ENCODE results near the gene SYCE3.
"Not testable (repeated sequence)": the region's sequence is repeated elsewhere in the genome, so short reads cannot be mapped to it uniquely, and the experiment has no call there.

Gene SYCE3

DNA sequence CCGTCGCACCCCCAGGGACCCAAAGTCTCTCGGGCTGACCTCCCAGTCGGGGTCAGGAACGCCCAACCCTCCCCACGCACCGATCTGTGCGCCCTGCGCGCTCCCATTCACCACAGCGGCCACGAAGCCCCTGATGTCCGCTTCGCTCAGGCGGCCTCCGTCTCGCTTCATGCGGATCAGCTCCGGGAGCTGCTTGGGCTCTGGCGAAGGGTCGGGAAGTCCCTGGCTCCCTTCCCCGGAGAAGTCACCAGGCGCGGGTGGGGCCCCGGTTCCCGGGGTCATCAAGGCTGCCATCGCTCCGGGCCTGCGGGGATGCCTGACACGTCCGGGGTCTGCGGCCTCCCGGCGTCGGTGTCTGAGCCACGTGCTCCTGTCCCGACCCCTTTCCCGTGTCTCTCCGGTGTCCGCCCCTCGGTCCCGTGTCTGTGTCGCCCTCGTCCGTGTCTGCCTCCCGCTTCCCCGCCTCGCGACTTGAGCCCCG, 33.3 kb downstream of the SYCE3 start:
- DNase-seq = no peak

- DNase-seq = no peak
Measured at GRCh38 chr22:50528682-50529415, 33.9 kb downstream of the SYCE3 start.

DNA sequence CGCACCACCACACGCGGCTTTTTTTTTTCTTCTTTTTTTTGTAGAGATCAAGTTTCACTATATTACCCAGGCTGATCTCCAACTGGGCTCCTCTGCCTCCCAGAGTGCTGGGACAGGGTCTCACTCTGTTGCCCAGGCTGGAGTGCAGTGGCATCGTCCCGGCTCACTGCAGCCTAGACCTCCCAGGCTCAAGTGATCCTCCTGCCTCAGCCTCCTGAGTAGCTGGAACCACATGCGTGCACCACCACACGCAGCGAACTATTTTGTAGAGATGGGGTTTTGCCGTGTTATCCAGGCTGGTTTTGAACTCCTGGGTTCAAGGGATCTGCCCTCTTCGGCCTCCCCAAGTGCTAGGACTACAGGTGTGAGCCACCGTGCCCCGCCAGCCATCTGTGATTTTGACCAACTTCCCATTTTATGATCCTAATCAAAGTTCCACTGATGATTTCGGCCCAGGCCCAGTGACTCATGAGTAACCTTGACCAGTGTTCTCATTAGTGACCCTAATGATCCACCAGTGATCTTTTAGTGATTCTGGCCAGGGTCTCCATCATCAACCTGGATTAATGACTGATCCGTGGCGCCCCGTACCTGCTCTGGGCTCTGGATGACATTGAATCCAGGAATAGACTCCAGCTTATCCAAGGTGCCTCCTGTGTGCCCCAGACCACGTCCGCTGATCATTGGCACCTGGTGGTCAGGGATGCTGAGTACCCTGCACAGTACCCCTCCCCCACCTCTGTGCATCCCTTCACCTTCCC, 34.6 kb downstream of the SYCE3 start:
- DNase-seq = no peak

DNA sequence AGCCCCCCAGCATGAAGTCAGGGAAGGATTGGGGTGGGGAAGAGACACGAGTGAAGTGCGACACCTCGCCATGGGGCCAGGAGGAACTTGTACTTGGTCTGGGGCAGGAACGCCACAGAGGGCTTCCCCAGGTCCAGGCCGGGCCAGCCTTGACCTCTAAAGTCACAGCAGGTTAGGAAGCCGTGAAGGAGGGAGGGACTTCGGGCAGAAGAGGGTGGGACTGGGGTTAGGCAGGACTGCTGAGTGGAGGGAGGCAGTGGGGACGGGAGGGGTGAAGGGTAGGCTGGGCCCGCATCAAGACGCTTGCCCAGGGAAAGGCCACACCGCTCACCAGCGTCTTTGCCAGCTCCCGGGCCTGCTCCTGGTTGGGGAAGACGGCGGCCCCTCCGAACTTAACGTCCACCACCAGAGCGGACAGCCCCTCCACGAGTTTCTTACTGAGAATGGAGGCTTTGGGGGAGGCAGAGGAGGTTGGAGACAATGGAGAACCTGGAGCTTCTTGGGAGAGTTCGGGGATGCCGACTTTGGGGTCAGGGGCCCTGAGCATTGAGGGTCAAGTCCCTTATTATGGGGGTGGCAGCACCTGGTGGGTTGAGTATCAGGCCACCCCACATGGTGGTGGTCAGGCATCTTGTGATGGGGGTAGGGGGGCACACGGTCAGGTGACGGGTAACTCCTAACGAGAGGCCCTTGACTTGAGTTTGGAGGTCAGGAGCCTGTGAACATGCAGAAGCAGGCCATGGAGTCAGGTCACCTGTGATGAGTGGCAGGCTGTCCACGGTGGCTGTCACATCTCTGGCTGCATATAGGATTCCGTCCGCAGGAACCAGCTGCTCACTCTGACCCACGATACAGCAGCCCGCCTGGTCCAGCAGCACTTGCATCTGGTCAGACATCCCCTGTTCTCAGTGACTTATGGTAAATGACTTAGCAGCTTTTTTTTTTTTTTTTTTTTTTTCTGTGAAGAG, 35.6 kb downstream of the SYCE3 start:
- peak; percentile 61 for DNase-seq

DNA sequence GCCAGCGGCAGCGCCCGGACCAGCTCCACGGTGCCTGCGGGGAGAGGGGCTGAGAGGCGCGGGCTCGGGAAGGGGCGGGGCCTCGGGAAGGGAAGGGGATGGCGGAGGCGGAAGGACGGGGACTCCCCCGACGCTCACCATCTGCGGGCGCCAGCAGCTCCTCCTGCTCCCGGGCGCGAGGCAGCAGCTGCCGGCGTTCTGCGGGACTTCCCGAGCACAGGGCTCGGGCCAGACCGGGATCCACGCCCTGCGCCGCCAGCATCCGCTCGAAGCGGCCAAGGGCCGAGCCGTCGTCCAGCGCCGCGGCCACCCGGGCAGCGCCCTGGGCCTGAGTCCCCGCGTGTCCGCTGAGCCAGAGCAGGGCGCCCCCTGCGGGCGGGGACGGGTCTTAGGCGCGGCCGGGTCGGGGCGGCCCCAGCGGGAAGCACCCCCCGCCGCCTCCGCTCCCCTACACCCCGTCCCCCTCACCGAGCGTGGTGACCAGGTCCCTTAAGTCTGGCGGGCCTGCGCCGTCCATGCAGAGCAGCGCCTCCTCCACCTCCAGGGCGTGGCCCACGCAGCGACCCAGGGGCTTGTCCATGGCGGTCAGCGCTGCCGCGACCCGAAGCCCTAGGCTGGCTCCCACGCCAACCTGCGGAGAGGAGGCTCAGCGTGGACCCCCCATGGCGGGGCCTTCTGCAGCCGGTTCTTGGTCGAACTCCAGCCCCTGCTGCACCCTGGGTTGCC, 36.4 kb downstream of the SYCE3 start:
- DNase-seq = peak; percentile 86

DNA sequence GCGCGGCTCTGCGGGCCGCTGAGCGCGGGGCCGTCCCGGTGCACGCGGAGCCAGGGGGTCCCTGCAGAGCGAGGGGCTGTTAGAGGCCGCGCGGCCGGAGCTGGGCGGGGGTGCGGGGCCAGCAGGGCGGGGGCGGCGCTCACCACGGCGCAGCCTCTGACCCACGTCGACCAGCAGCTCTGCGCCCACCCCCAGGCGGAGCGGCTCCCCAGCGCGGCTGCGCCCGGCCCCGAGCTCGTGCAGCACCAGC, 36.9 kb downstream of the SYCE3 start:
- no peak for DNase-seq

GRCh38 chr22:50525104-50525857, 37.4 kb downstream of the SYCE3 start, which contains the start of gene SCO2:
Gene SCO2, minus strand, starts transcription at chr22:50525598. Its CDS starts 1,187 bp downstream, at chr22:50524411.
- DNase-seq = peak; percentile 98

DNA sequence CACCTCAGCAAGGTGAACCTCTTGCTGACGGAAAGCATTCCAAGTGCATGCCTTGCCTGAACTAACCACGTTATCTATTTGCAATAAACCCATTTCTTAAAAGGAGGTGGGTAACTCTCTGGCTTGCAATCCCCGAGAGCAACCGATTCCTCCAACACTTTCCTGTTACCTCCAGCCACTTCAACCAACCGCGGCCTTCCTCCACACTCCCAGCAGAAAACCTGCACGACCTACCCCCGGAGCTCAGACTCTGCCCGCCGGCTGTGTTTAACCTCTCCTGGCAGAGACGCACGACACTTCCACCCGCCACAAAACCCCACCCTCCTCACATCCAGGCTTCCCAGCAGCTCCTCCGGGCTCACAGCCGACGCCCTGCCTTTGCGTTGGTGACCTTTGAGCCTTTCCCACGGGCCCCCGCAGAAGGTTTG, 38.0 kb downstream of the SYCE3 start:
- no peak for DNase-seq

DNA sequence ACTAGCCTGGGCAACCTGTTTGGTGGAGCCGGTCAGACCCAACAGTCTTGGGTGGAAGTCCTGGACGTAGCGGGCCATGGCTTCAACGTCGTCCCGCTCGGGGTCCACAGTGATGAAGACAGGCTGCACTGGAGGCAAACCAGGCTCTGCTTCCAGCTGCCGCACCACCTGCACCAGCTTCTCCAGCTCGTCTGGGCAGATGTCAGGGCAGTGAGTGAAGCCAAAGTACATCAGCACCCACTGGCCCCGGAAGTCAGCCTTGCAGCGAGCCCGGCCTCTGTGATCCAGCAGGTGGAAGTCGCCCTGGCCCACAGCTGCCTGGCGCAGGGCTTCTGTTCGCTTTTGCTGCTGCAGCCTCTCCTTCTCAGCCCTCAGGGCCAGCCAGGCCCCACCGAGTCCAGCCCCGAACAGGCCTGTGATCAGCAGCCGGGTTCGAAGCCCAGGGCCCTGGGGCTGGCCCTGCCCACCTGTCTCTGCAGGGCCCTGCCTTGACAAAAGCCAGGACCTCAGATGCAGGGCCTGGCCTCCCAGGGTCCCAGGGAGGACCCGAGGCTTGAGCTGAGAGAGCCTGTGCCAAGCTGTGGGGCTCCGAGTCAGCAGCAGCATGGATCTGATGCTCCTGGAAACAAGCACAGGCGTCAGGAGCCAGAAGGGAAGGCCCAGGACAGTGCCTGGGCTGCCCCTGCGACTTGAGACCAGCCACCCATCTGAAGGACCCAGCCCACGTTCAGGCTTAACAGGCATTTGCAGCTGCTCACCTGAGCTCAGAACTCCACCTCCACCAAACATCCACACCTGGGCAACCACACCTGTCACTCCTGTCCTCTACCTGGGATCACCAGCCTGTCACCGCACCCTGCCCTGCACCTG, 38.7 kb downstream of the SYCE3 start:
- DNase-seq = no peak

DNA sequence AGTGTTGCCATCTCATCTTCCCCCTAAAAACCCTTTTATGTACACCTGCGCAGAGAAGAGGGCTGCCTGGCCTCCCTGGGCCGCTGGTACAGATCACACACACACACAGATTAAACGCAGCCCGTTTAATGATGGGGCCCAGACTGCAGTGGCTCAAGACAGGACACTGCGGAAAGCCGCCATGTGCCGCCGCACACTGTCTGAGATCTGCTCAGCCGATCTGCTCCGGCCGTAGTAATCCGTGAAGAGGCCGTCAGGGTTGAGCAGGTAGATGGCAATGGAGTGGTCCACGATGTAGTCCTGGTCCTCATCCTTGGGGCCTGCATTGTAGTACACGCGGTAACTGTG, 39.3 kb downstream of the SYCE3 start:
- no peak for DNase-seq

- DNase-seq = no peak
Measured at GRCh38 chr22:50522806-50523438, 39.8 kb downstream of the SYCE3 start.

DNA sequence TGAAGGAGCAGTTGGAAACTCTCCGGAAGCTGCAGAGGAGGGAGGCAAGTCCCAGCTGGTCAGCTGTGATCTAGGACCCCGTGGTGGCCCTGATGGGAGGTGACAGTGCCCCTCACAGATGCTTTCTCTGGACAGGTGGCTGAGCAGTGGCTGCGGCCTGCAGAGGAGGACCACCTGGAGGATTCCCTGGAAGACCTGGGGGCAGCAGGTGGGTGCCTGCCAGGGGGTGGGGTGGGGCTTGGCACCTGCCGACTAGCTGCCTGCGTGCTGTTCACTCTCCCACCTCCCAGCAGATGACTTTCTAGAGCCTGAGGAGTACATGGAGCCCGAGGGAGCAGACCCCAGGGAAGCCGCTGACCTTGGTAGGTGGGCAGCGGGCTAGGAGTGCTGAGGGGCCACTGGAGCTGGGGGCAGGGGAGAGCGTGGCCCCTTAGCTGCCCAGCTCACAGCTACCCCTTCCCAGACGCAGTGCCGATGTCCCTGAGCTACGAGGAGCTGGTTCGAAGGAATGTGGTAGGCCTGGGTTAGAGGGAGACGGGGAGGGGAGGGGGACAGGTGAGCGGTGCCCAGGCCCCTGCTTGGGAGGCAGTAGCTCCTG, 40.4 kb downstream of the SYCE3 start:
- DNase-seq = no peak

DNA sequence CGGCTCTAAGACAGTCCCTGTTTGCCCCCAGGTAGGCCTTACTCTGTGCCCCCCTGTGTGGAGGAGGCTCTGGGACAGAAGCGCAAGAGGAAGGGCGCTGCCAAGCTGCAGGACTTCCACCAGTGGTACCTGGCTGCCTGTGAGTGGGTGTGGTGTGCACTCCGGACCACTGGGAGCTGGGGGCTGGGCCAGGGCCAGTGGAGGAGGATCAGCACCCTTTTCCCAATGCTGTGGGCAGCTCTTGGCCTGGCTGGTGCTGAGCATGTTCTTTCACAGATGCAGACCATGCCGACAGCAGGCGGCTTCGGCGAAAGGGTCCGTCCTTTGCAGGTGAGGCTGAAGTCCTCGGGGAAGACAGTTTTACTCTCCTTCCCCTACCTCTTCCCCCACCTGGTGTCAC, 41.0 kb downstream of the SYCE3 start:
- DNase-seq = no peak

DNA sequence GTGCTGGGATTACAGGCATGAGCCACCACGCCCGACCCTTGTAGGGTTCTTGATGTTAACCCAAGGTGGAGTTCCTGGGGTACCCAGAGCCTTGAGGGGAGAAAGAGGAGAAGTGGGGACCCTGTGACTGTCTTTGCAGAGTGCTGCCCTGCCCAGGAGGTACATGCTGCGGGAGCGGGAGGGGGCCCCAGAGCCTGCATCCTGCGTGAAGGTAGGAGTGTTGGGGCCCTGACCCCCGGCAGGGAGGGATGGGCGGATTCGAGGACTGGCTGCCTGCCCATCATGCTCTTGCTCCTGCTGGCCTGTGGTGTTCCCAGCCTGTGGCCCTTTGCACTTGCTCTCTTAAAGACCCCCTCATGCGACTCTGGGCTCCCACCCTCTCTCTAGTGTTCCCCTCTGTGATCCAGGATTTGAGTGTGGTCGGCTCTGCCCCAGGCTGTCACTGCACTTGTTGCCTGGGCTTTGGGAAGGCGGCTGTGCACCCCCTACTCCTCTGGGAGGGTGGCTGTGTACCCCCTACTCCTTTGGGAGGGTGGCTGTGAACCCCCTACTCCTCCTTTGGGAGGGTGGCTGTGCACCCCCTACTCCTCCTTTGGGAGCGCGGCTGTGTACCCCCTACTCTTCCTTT, 41.8 kb downstream of the SYCE3 start:
- DNase-seq = no peak

- not testable (repeated sequence) for DNase-seq
Measured at GRCh38 chr22:50520184-50520583, 42.5 kb downstream of the SYCE3 start.

- no peak for DNase-seq
Measured at GRCh38 chr22:50519151-50519550, 43.6 kb downstream of the SYCE3 start.

DNA sequence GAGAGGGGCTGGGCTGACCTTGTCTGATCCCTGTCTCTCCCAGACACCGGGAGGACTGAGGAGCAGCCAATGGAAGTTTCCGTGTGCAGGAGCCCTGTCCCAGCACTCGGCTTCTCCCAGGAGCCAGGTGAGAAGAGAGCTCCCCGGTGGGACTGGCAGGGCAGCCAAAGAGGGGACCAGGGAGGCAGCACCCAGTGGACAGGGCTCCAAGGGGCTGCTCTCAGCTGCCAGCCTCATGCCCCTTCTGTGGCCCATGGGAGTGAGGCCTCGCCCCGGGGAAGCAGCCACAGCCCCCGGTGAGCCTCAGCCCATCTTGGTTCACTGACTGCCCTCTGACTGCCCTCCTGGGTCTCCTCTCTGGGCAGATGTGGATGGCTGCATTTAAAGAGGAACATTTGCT, 44.1 kb downstream of the SYCE3 start:
- no peak for DNase-seq

GRCh38 chr22:50517495-50518260, 45.0 kb downstream of the SYCE3 start:
- DNase-seq = no peak

DNA sequence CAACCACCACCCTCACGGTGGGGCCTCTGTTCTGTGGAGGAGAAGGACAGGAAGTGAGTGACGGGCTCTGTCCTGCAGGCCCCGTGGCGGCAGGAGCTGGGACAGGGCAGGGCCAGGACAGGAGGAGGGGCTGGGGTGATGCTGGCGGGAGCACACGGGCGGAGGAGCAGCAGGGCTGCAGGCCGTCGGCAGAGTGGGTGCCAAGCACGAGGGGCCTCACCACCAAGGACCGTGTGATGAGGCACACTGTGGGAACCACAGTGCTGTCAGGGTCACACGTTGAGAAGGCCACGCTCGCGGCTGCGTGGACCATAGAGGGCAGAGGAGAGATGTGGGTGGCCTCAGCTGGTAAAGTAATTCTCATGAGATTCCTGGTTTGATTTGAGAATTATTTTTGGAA, 45.8 kb downstream of the SYCE3 start:
- no peak for DNase-seq
